ENCODE results near the gene UCK2. TPM values are rescaled to one million over a fixed set of nuclear protein-coding genes. Genes with fewer than 3 reads are reported as not detected.

UCK2 gene
- total and polyA plus RNA-seq, 7 donors, result 8.3 to 33.0 (median 29.3) TPM

DNA sequence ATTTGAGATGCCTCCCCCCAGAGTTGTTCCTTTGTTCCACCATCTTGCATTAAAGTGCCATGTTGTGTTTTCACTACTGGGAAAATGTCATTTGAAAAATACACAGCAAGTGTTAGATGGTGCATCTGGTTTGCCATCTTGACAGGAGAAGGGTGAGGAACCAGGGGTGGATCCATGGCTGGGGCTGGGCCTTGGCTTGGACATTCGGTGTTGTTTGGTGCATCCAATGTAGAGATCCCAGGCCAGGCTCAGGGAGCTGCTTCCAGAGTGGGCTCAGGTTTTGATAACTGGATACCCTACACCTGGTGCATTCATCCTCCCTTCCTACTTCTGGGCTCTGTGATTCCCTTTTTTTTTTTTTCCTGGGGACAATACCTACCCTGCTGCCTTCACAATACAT, 103.5 kb downstream of the UCK2 start:
- DNase-seq, result no peak
- Histone ChIP-seq H3K27me3 (no peaks in the 10 kb centered on the region), H3K36me3 (no peaks in the 10 kb centered on the region), H3K4me1 (no peaks in the 10 kb centered on the region), H3K9me3 (no peaks in the 10 kb centered on the region), H3K27ac (no peak overlapping the region), H3K4me3 (no peak overlapping the region)
- intact Hi-C loops (cut with DNase I), result no loop called here
- TF ChIP-seq POLR2A (IDR thresholded peaks at IDR 0.05), result no peak
- 90 to 93% methylated on average over 1 of the region's 1 CpG for WGBS, 2 donors

DNA sequence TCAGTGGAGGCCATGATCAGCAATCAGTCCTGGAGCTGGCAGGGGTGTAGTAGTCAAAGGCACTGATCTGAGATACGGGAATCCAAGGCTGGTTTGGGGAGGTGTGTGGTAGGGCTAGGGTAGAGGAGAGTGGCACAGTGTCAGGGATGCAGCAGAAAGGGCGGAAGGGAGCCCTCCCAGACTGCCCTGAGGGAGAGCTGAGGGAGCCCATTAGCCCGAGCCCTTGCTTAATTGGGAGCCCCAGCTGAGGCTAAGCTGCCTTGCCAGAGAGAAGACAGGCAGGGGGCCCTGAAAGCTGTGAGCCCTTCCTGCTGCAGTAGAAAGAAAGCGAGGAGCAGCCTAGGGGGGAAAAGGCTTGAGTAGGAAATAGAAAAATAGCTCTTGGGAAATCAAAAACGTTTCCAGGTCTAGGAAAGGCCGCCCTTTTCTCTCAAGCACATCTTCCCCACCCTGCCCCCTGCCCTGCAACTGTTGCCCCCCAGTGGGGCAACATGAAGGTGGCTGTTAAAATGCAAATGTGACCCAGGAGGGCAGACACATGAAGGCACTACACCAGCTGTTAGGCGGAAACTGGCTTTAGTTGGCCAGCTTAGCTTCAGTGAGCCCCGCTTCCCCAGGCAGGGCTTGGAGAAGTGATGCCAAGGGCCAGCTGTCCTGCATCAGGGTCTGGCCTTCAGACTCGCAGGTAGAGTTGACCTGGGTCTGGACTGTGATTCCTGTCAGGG, 106.2 kb downstream of the UCK2 start:
- Histone ChIP-seq H3K4me3 (no peak overlapping the region), H3K36me3 (no peaks in the 10 kb centered on the region), H3K9me3 (no peaks in the 10 kb centered on the region), H3K27me3 (no peaks in the 10 kb centered on the region), H3K4me1 (no peaks in the 10 kb centered on the region), H3K27ac (no peak overlapping the region)
- WGBS, 2 donors, result 76 to 82% methylated on average over 9 of the region's 9 CpGs
- no peak for DNase-seq
- TF ChIP-seq POLR2AphosphoS5 (IDR thresholded peaks at IDR 0.05) (no peak), POLR2A (IDR thresholded peaks at IDR 0.05) (no peak), EP300 (IDR thresholded peaks at IDR 0.05) (no peak)
- TF ChIP-seq, protein P1, sequence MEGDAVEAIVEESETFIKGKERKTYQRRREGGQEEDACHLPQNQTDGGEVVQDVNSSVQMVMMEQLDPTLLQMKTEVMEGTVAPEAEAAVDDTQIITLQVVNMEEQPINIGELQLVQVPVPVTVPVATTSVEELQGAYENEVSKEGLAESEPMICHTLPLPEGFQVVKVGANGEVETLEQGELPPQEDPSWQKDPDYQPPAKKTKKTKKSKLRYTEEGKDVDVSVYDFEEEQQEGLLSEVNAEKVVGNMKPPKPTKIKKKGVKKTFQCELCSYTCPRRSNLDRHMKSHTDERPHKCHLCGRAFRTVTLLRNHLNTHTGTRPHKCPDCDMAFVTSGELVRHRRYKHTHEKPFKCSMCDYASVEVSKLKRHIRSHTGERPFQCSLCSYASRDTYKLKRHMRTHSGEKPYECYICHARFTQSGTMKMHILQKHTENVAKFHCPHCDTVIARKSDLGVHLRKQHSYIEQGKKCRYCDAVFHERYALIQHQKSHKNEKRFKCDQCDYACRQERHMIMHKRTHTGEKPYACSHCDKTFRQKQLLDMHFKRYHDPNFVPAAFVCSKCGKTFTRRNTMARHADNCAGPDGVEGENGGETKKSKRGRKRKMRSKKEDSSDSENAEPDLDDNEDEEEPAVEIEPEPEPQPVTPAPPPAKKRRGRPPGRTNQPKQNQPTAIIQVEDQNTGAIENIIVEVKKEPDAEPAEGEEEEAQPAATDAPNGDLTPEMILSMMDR (IDR thresholded peaks at IDR 0.05), result no peak
- intact Hi-C loops (cut with DNase I), result no loop called here

DNA sequence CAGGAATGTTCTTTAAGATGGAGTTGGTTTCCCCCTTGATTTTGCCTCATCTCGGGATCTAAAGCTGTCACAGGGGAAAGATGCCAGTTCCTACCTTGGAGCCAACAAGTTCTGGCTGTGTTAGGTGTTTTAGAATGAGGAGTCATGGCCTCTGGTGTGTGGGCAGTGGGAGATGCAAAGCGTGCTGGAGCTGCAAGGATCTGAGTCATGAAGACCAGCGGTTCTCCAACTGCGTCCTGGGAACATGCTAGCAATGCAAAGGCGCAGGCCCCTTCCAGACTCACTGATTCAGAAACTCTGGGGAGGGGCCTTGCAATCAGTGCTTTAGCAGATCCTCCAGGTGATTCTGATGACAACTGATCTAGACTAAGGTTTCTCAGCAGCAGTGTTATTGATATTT, 109.1 kb downstream of the UCK2 start:
- no peak overlapping the region for H3K27ac ChIP-seq
- DNase-seq, result no peak
- no peak for TF ChIP-seq POLR2A (IDR thresholded peaks at IDR 0.05)
- TF ChIP-seq EP300 (IDR thresholded peaks at IDR 0.05), result no peak
- TF ChIP-seq, protein P1 (IDR thresholded peaks at IDR 0.05), result no peak
- TF ChIP-seq POLR2AphosphoS5 (IDR thresholded peaks at IDR 0.05), result no peak
- H3K27me3 ChIP-seq, result no peaks in the 10 kb centered on the region
- H3K9me3 ChIP-seq, result no peaks in the 10 kb centered on the region
- WGBS, 2 donors, result 88 to 91% methylated on average over 5 of the region's 5 CpGs
- no peaks in the 10 kb centered on the region for H3K36me3 ChIP-seq
- intact Hi-C loops (cut with DNase I), result no loop called here
- no peak overlapping the region for H3K4me3 ChIP-seq
- H3K4me1 ChIP-seq, result no peaks in the 10 kb centered on the region

DNA sequence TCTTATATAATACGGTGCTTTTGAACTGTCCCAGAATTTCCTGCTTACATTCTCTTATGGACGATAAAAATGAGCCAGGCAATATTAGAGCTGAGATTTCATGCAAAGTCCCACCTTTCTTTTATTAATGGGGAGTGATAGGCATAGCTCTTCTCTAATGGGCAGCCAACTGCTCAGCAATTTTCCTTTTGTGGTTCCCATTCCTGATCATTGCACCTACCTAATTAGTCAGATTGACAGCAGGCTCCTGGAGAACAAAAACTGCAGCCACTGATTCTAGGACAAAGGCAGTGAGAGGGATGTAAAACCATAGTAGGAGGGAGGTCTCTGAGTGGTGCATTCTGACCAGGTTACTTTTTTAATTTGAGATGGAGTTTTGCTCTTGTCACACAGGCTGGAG, 110.4 kb downstream of the UCK2 start:
- Histone ChIP-seq H3K27me3 (no peaks in the 10 kb centered on the region), H3K4me3 (no peak overlapping the region), H3K27ac (no peak overlapping the region), H3K4me1 (no peaks in the 10 kb centered on the region), H3K9me3 (no peaks in the 10 kb centered on the region), H3K36me3 (no peaks in the 10 kb centered on the region)
- no peak for TF ChIP-seq POLR2A (IDR thresholded peaks at IDR 0.05)
- TF ChIP-seq EP300 (IDR thresholded peaks at IDR 0.05), result no peak
- TF ChIP-seq, protein P1 (IDR thresholded peaks at IDR 0.05), result no peak
- TF ChIP-seq POLR2AphosphoS5 (IDR thresholded peaks at IDR 0.05), result no peak
- 85 to 93% methylated on average over 2 of the region's 2 CpGs for WGBS, 2 donors
- intact Hi-C loops (cut with DNase I), result no loop called here
- no peak for DNase-seq

DNA sequence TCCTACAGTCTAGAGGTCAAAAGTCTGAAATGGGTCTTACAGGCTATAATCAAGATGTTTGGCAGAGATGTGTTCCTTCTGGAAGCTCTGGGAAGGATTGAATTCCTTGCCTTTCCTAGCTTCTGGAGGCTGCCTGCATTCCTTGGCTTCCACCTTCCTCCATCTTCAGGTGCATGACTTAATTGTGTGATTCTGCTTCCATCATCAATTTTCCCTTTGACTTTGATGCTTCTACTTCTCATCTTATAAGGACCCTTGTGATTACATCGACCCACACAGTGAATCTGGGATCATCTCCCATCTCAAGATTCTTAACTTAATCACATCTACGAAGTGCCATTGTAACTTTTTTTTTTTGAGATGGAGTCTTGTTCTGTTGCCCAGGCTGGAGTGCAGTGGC, 111.4 kb downstream of the UCK2 start:
- TF ChIP-seq POLR2AphosphoS5 (IDR thresholded peaks at IDR 0.05), result no peak
- TF ChIP-seq EP300 (IDR thresholded peaks at IDR 0.05), result no peak
- TF ChIP-seq, protein P1 (IDR thresholded peaks at IDR 0.05), result no peak
- DNase-seq, result no peak
- Histone ChIP-seq H3K36me3 (no peaks in the 10 kb centered on the region), H3K27ac (no peak overlapping the region), H3K4me3 (no peak overlapping the region), H3K4me1 (no peaks in the 10 kb centered on the region), H3K27me3 (no peaks in the 10 kb centered on the region), H3K9me3 (no peaks in the 10 kb centered on the region)
- WGBS, 2 donors, result 92 to 93% methylated on average over 2 of the region's 2 CpGs
- intact Hi-C loops (cut with DNase I), result no loop called here

All from sigmoid colon (tissue), 7 donors.